B cell (primary cell): ENCODE measurements around the gene L3MBTL4. TPM values are rescaled to one million over a fixed set of nuclear protein-coding genes. Genes with fewer than 3 reads are reported as not detected.

Source experiments
- ATAC-seq: fragments of 200-7000 bp; cut with Tn5 transposase; one replicate; pipeline ENCODE4 v1.10.0; 2021; ENCODE audit warnings: low read depth, mild to moderate bottlenecking, moderate number of reproducible peaks, moderate library complexity
- CTCF ChIA-PET: fragments of 350-600 bp; sonication (Branson Sonifier 250); formaldehyde crosslinking; loops from one replicate; lab custom pipeline; 2021; ENCODE audit warnings: antibody characterized with exemption, inconsistent platforms; lab: Charles Lee
- POLR2A ChIA-PET: fragments of 350-600 bp; sonication (Branson Sonifier 250); formaldehyde crosslinking; loops from one replicate; lab custom pipeline; 2021; ENCODE audit warnings: antibody characterized with exemption; lab: Charles Lee
- DNase-seq: peaks from one replicate; pipeline ENCODE4 v3.0.0; 2013
- H2AFZ ChIP-seq: 2 replicates; pipeline ENCODE4 v1.6.1; 2012; ENCODE audit warnings: mild to moderate bottlenecking, low read depth, low read length; ENCODE audit not compliant: insufficient read depth, poor library complexity, severe bottlenecking
- H3K27ac ChIP-seq, 2 donors: 1 replicate in 1 of 2; 2 replicates in 1 of 2; pipeline ENCODE4 v1.5.1; 2012 to 2013; ENCODE audit warnings: low read length in 2 of 2, mild to moderate bottlenecking in 2 of 2, moderate library complexity in 1 of 2
- H3K27me3 ChIP-seq, 4 experiments: fragments of 200-600 bp in 1 of 4; sonication (generic) in 1 of 4; replicated peaks in 1 of 4; 1 replicate in 2 of 4; 2 replicates in 2 of 4; pipeline versions ENCODE4 v1.6.1 to v1.7.0; 2013 to 2016; ENCODE audit warnings: low read length in 3 of 4, mild to moderate bottlenecking in 2 of 4, mixed read lengths in 1 of 4, moderate library complexity in 1 of 4; ENCODE audit not compliant: insufficient read depth in 4 of 4, control insufficient read depth in 3 of 4; ENCODE audit errors: control extremely low read depth in 1 of 4
- H3K36me3 ChIP-seq, 2 experiments: replicated peaks in 1 of 2; 1 replicate in 1 of 2; 2 replicates in 1 of 2; pipeline versions ENCODE4 v1.6.1 to v1.7.1; 2013; ENCODE audit warnings: low read length in 1 of 2; ENCODE audit not compliant: insufficient read depth in 2 of 2, control insufficient read depth in 1 of 2; ENCODE audit errors: control extremely low read depth in 1 of 2, extremely low read depth in 1 of 2
- H3K4me1 ChIP-seq, 2 donors: fragments of 200-600 bp in 1 of 2; sonication (generic) in 1 of 2; 1 replicate in 1 of 2; 2 replicates in 1 of 2; pipeline versions ENCODE4 v1.5.1 to v1.6.1; 2013 to 2017; ENCODE audit warnings: low read length in 2 of 2; ENCODE audit not compliant: control insufficient read depth in 2 of 2, insufficient read depth in 2 of 2
- H3K4me2 ChIP-seq: replicated peaks from 2 replicates; pipeline ENCODE3; 2012; ENCODE audit warnings: mild to moderate bottlenecking, low read depth, low read length; ENCODE audit not compliant: poor library complexity, severe bottlenecking
- H3K4me3 ChIP-seq, 5 experiments: fragments of 200-600 bp in 1 of 5; sonication (generic) in 1 of 5; 1 replicate in 3 of 5; 2 replicates in 2 of 5; pipeline versions ENCODE4 v1.5.1 to v1.7.0; 2011 to 2016; ENCODE audit warnings: low read length in 4 of 5, mild to moderate bottlenecking in 4 of 5, low read depth in 2 of 5, control low read depth in 1 of 5, moderate library complexity in 1 of 5; ENCODE audit not compliant: insufficient read depth in 1 of 5; ENCODE audit errors: control extremely low read depth in 1 of 5, extremely low read depth in 1 of 5
- H3K79me2 ChIP-seq: fragments of 200-600 bp; sonication (generic); one replicate; pipeline ENCODE4 v1.6.0; 2016; ENCODE audit warnings: low read length; ENCODE audit not compliant: control insufficient read depth, insufficient read depth
- H3K9ac ChIP-seq: fragments of 200-600 bp; sonication (generic); 2 replicates; pipeline ENCODE4 v1.6.1; 2017; ENCODE audit warnings: mild to moderate bottlenecking, low read length, moderate library complexity
- H3K9me3 ChIP-seq, 3 donors: one replicate each; pipeline versions ENCODE4 v1.6.1 to v1.7.1; 2013; ENCODE audit warnings: low read length in 2 of 3; ENCODE audit not compliant: control insufficient read depth in 2 of 3, insufficient read depth in 1 of 3; ENCODE audit errors: control extremely low read depth in 1 of 3
- H4K20me1 ChIP-seq: 2 replicates; pipeline ENCODE4 v1.6.0; 2012; ENCODE audit warnings: mild to moderate bottlenecking, low read length; ENCODE audit not compliant: insufficient read depth, control insufficient read depth, poor library complexity, severe bottlenecking
- H3K27ac Mint-ChIP-seq: one replicate; pipeline ENCODE4 v1.8.0; 2021; ENCODE audit warnings: mixed read lengths
- H3K27me3 Mint-ChIP-seq: one replicate; pipeline ENCODE4 v1.8.0; 2021; ENCODE audit warnings: mixed read lengths
- H3K4me1 Mint-ChIP-seq: one replicate; pipeline ENCODE4 v1.8.0; 2021; ENCODE audit warnings: mixed read lengths
- H3K4me3 Mint-ChIP-seq: one replicate; pipeline ENCODE4 v1.8.0; 2021; ENCODE audit warnings: mixed read lengths
- H3K9me3 Mint-ChIP-seq: one replicate; pipeline ENCODE4 v1.8.0; 2022; ENCODE audit warnings: mixed read lengths; ENCODE audit not compliant: insufficient read depth
- EZH2 ChIP-seq: IDR thresholded peaks from 2 replicates; pipeline ENCODE4 v1.6.1; 2012; ENCODE audit warnings: borderline replicate concordance, low read depth, mild to moderate bottlenecking, moderate library complexity, low read length; ENCODE audit not compliant: insufficient read depth, poor library complexity, severe bottlenecking
- WGBS: methylation state at CpG from one replicate; pipeline ENCODE4 v1.1.5; 2013; ENCODE audit warnings: missing lambda C conversion rate; ENCODE audit not compliant: insufficient coverage; 5-methylcytosine and 5-hydroxymethylcytosine counted together
- intact Hi-C: fragments of 100-400 bp; cut with micrococcal nuclease; formaldehyde crosslinking; loops from one replicate; pipeline ENCODE4 v1.10.0; 2022
- polyA plus RNA-seq: library from polyadenylated mRNA; depleted of rRNA; stranded (reverse); fragments of >200 nt; gene quantifications from 2 replicates; pipeline ENCODE4 v1.2.3, GENCODE V29; 2012
- total RNA-seq, 2 donors: library from RNA; stranded (reverse); fragments of 120-200 nt in 1 of 2; gene quantifications; 1 replicate in 1 of 2; 2 replicates in 1 of 2; pipeline versions ENCODE4 v1.2.3 to v1.2.4, GENCODE V29; 2013 to 2022
- TF ChIP-seq, protein P1 (sequence below): fragments of 200-600 bp; IDR thresholded peaks from one replicate; pipeline ENCODE4 v1.8.0; 2022; ENCODE audit warnings: antibody characterized with exemption, mild to moderate bottlenecking

The L3MBTL4 gene
- total and polyA plus RNA-seq, 2 donors (not counting 1 experiment from before 2014, with no cell fraction given), result 3.0 to 11.9 TPM

DNA sequence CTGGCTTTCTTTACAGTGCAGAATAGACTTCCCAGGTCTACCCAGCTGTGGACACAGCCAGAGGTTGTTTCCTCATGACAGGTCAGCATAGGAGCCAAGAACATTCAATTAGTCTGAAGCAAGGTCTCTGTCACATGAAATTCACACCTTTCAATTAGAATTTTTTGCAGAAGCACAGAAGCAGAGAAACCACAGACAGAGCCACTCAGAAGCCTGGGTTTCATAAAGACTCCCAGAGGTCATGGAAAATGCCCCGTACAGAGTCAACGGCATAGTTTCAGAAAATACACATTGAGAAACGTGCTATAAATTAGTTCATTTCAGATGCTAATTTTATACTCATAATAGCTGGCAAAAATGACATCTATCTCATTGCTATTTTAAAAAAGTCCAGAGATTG, 432.4 kb downstream of the L3MBTL4 start:
- no peak overlapping the region for H3K4me3 Mint-ChIP-seq
- CTCF ChIA-PET, result no interaction called here

DNA sequence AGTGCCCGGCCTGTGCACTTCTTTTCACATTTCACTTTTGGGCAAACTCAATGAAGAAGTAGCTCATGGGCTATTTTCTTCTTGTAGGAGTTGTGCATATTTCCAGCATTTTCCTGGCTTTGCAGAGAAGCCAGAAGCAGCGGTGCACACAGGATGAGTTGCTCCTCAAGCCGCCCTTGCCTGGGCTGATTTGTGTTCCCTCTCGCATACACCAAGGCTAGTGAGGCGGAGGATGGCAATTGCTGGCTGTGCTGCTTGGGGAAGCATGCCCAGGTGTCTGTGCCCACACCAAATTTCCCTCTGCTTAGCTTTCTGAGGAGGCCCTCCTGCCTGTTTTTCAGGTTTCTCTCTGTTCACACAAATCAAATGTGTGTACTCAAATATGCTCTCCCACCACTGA, 434.0 kb downstream of the L3MBTL4 start:
- H3K79me2 ChIP-seq, result no peaks in the 10 kb centered on the region
- ATAC-seq (no peak), DNase-seq (no peak)
- Mint-ChIP-seq H3K27ac (no peak overlapping the region), H3K27me3 (no peaks in the 10 kb centered on the region), H3K9me3 (no peaks in the 10 kb centered on the region), H3K4me1 (peaks cover 16% of the 10 kb centered on the region), H3K4me3 (no peak overlapping the region)
- H3K4me2 ChIP-seq, result no peak overlapping the region
- TF ChIP-seq EZH2, result no peak
- TF ChIP-seq, protein P1, sequence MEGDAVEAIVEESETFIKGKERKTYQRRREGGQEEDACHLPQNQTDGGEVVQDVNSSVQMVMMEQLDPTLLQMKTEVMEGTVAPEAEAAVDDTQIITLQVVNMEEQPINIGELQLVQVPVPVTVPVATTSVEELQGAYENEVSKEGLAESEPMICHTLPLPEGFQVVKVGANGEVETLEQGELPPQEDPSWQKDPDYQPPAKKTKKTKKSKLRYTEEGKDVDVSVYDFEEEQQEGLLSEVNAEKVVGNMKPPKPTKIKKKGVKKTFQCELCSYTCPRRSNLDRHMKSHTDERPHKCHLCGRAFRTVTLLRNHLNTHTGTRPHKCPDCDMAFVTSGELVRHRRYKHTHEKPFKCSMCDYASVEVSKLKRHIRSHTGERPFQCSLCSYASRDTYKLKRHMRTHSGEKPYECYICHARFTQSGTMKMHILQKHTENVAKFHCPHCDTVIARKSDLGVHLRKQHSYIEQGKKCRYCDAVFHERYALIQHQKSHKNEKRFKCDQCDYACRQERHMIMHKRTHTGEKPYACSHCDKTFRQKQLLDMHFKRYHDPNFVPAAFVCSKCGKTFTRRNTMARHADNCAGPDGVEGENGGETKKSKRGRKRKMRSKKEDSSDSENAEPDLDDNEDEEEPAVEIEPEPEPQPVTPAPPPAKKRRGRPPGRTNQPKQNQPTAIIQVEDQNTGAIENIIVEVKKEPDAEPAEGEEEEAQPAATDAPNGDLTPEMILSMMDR, result no peak
- no peak overlapping the region for H3K9ac ChIP-seq
- H3K36me3 ChIP-seq, result no peaks in the 10 kb centered on the region
- ChIA-PET POLR2A (no interaction called here), CTCF (no interaction called here)
- no peaks in the 10 kb centered on the region for H3K27me3 ChIP-seq
- H3K4me1 ChIP-seq, result peaks cover 8 to 10% of the 10 kb centered on the region in 2 donors
- no peak overlapping the region for H3K4me3 ChIP-seq
- WGBS, result 93% methylated on average over 5 of the region's 5 CpGs
- no peak overlapping the region for H2AFZ ChIP-seq
- no peaks in the 10 kb centered on the region for H3K9me3 ChIP-seq
- intact Hi-C loops, result no loop called here
- no peak overlapping the region for H3K27ac ChIP-seq
- no peaks in the 10 kb centered on the region for H4K20me1 ChIP-seq

More for the DNA sequence above, 432.4 kb downstream of the L3MBTL4 start:
- Histone ChIP-seq H2AFZ (no peak overlapping the region), H3K4me2 (no peak overlapping the region), H3K4me3 (no peak overlapping the region), H3K9me3 (no peaks in the 10 kb centered on the region), H3K4me1 (no peaks in the 10 kb centered on the region), H3K79me2 (no peaks in the 10 kb centered on the region), H4K20me1 (no peaks in the 10 kb centered on the region), H3K9ac (no peak overlapping the region), H3K27me3 (no peaks in the 10 kb centered on the region), H3K27ac (no peak overlapping the region), H3K36me3 (no peaks in the 10 kb centered on the region)
- Mint-ChIP-seq H3K4me1 (peaks cover 3% of the 10 kb centered on the region), H3K9me3 (no peaks in the 10 kb centered on the region), H3K27ac (no peak overlapping the region), H3K27me3 (no peaks in the 10 kb centered on the region)
- DNase-seq (no peak), ATAC-seq (no peak)
- WGBS, result no CpG with 5 or more reads among the region's 3 CpGs
- intact Hi-C loops, result no loop called here
- TF ChIP-seq, protein P1, result no peak
- TF ChIP-seq EZH2, result no peak
- POLR2A ChIA-PET, result no interaction called here
